Measurements from ENCODE around the gene PRR5.

The PRR5 gene

DNA sequence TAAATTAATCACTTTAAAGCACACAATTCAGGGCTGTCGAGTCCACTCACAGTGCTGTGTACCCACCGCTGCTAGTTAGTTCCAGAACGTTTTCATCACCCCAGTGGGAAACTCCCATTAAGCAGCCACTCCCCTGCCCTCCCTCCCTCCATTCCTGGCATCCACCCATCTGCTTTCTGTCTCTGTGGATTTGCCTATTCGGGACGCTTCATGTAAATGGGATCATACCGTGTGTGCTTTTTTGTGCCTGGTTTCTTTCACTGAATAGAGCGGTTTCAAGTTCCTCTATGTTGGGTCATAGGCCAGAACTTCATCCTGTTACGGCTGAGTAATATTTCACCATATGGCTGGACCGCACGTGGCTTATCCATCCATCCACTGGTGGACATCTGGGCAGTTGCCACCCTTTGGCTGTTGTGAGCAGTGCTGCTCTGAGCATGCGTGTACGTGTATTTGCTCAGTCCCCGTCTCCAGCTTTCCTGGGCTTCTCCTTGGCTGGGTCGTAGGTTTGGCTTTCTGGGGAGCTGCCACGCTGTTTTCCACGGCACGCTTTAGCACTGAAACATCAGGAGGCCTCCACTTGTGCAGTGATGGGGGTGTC lies 80.5 kb downstream of the PRR5 start:
- DNase-seq (ENCODE audit: low spot score), result no peak
- in situ Hi-C loops (cut with MboI; ENCODE audit: low sequenced_read_pairs, unreplicated experiment), result no loop called here
- TF ChIP-seq, protein P1, sequence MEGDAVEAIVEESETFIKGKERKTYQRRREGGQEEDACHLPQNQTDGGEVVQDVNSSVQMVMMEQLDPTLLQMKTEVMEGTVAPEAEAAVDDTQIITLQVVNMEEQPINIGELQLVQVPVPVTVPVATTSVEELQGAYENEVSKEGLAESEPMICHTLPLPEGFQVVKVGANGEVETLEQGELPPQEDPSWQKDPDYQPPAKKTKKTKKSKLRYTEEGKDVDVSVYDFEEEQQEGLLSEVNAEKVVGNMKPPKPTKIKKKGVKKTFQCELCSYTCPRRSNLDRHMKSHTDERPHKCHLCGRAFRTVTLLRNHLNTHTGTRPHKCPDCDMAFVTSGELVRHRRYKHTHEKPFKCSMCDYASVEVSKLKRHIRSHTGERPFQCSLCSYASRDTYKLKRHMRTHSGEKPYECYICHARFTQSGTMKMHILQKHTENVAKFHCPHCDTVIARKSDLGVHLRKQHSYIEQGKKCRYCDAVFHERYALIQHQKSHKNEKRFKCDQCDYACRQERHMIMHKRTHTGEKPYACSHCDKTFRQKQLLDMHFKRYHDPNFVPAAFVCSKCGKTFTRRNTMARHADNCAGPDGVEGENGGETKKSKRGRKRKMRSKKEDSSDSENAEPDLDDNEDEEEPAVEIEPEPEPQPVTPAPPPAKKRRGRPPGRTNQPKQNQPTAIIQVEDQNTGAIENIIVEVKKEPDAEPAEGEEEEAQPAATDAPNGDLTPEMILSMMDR (IDR thresholded peaks at IDR 0.05; ENCODE audit: borderline replicate concordance, control extremely low read depth, extremely low read depth, insufficient read depth, missing control alignments), result no peak

DNA sequence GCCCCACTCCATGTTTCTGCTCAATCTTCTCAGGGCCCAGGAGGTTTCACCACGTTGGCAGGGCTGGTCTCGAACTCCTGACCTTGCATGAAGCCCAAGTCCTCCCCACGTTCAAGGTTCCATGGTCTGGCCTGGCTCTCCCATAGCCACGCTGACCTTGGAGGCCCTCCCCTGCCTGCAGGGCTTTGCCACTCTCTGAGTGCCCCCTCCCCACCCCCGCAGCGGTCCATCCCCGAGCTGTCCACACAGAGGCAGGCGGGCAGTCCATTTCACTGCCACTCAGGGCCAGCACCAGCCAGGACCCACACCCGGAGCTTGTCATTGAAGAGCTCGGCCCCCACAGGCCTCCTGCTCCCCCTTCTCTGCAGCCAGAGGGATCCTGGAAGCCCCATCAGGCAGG lies 81.1 kb downstream of the PRR5 start:
- TF ChIP-seq, protein P1 (IDR thresholded peaks at IDR 0.05; ENCODE audit: borderline replicate concordance, control extremely low read depth, extremely low read depth, insufficient read depth, missing control alignments), result no peak
- in situ Hi-C loops (cut with MboI; ENCODE audit: low sequenced_read_pairs, unreplicated experiment), result no loop called here
- DNase-seq (ENCODE audit: low spot score), result no peak

DNA sequence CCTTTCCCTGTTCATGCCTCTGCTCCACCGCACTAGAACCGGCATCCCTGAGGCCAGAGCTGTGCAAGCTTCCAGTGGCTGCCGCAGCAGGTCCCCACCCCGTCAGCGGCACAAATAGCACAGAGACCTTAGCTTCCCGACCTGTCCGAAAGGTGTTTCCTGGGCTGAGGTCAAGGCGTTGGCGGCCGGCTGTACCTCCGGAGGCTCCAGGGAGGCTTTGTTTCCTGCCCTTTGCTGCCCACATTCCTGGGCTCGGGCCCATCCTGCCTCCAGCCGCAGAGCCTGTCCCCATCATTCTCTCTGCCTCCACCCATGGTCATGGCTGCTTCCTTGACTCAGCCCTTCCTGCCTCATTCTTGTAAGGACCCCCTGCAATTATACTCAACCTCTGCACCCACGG lies 81.6 kb downstream of the PRR5 start:
- TF ChIP-seq, protein P1 (IDR thresholded peaks at IDR 0.05; ENCODE audit: borderline replicate concordance, control extremely low read depth, extremely low read depth, insufficient read depth, missing control alignments), result no peak
- in situ Hi-C loops (cut with MboI; ENCODE audit: low sequenced_read_pairs, unreplicated experiment), result no loop called here

DNA sequence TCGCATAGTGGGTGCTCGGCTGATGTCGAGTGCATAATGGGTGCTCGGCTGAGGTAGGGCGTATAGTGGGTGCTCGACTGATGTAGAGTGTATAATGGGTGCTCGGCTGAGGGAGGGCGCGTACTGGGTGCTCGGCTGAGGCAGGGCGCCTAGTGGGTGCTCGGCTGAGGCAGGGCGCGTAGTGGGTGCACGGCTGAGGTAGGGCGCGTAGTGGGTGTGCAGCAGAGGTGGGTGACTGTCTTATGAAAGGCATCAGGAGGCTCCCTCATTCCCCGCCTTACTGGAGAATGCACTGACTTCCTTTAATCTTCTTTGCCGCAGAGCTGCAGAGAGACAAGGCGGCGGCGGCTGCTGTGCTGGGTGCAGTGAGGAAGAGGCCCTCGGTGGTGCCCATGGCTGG lies 84.1 kb downstream of the PRR5 start:
- in situ Hi-C loops (cut with MboI; ENCODE audit: low sequenced_read_pairs, unreplicated experiment), result no loop called here
- TF ChIP-seq, protein P1 (IDR thresholded peaks at IDR 0.05; ENCODE audit: borderline replicate concordance, control extremely low read depth, extremely low read depth, insufficient read depth, missing control alignments), result no peak

More for the DNA sequence above, 81.6 kb downstream of the PRR5 start:
- DNase-seq (ENCODE audit: low spot score), result no peak

DNA sequence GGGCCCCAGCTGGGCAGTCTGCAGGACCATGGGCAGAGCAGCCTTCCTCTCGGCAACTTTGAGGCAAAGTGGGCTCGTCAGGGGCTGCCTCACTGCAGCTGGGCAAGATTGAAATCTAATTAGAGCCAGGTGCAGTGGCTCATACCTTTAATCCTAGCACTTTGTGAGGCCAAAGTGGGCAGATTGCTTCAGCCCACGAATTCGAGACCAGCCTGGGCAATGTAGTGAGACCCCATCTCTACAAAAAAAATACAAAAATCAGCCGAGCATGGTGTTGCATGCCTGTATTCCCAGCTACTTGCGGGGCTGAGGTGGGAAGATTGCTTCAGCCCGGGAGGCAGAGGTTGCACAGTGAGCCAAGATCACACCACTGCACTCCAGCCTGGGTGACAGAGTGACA lies 84.6 kb downstream of the PRR5 start:
- in situ Hi-C loops (cut with MboI; ENCODE audit: low sequenced_read_pairs, unreplicated experiment), result no loop called here
- TF ChIP-seq, protein P1 (IDR thresholded peaks at IDR 0.05; ENCODE audit: borderline replicate concordance, control extremely low read depth, extremely low read depth, insufficient read depth, missing control alignments), result no peak
- no peak for DNase-seq (ENCODE audit: low spot score)

More for the DNA sequence above, 84.1 kb downstream of the PRR5 start:
- DNase-seq (ENCODE audit: low spot score), result no peak
